HG02798 (cell line): Measurements from ENCODE around the gene VAT1L.

Experiments used
- ATAC-seq: cut with Tn5 transposase; IDR thresholded peaks from one replicate; pipeline ENCODE4 v1.9.1; 2021; ENCODE audit warnings: mild to moderate bottlenecking; ENCODE audit not compliant: unreplicated experiment, poor library complexity

VAT1L gene

DNA sequence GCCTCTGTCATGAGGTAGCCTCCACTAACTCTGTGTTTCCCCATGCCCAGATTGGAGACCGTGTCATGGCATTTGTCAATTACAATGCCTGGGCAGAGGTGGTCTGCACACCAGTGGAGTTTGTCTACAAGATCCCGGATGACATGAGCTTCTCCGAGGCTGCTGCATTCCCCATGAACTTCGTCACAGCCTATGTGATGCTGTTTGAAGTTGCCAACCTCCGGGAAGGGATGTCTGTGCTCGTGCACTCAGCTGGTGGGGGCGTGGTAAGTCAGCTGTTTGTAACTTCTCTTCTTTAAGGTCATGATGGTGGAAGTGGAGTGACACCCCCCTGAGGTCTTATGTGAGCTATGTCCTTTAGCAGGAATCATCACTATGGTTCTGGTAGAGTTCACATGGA, 36.8 kb downstream of the VAT1L start:
- no peak for ATAC-seq

DNA sequence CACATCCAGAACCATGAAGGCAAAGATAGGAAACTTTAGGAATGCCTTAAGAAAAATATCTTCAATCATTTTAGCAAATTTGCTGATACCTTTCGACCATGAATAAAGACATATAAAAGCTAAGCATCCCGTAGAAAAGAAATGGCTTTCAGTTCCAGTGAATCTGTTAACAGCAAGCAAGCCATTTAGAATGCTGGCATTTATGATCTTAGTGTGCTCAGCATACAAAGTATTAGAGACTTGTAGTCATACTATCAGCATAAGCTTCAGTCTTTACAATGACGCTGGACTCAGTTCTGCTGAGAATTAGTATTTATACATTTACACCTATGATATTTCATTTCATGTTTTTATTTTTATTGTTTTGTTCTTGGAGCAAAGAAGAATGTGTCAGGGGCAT, 38.7 kb downstream of the VAT1L start:
- no peak for ATAC-seq

DNA sequence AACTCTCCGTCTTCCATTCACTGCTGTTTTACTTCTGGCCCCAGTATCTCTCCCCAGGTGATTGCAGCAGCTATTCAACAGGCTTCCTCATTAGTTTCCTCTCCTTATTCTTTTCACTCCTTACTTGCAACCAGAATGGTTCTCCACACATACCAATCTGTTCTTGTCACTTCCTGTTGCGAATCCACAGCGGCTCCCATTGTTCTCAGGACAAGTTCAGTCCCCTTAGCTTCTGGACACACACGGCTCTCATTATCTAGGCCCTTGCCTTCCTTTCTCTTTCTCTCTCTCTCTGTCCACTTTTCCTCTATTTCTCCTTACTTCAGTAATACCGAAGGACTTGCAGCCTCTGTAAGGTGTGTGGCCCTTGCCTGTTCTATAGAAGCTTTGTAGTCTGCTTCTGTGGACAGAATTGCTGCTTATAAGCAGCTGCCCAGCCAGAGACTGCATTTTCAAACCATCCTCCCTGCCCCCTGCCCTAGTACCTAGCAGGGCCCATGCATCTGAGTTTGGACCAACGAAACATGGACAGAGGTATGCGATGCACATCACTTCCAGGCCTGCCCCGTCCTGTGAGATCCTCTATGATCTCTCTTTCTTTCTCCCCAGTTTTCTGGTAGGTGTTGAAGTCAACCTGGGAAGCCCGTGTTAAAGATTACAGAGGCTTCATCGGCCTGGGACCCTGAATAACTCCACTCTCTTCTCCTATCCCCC, 45.7 kb downstream of the VAT1L start:
- ATAC-seq: no peak

DNA sequence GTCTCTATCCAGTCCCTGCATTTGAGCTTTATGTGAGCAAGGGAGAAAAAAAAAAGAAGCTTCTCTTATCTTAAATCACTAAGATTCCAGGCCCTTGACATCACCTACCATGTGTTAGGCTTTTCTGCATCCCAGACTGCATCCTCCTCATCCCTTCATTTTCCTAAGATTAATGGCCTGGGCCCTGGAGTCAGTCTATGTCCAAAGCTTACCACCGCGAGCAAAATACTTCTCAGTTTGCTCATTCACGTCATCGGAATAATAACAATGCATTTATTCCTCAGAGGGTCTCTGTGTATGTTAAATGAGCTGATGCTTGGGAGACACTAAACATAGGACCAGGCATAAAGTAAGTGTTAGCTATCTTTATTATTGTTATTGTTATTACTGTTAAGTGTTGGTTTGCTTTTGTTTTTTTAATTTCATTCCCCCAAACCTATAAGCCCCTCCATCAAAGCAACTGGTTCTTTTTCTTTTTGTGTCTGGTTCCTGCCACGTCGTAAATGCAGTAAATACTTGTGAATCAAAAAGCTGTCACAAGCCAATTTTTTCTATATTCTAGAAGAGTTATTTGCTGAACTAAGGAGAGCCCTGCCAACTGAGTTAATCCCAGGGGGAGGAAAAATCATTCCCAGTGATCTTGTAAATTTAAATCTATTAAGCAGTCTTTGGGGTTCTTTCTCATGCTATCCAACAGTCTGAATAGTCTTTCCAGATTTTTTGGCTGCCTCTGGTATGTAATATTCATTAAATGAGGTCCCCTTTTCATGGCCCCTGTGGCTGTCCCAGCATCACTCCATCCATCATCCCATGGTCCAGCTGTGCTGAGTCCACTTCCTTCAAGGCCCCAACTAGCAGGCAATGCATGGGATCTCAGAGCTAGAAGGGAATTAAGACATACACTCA, 46.5 kb downstream of the VAT1L start:
- ATAC-seq: no peak

DNA sequence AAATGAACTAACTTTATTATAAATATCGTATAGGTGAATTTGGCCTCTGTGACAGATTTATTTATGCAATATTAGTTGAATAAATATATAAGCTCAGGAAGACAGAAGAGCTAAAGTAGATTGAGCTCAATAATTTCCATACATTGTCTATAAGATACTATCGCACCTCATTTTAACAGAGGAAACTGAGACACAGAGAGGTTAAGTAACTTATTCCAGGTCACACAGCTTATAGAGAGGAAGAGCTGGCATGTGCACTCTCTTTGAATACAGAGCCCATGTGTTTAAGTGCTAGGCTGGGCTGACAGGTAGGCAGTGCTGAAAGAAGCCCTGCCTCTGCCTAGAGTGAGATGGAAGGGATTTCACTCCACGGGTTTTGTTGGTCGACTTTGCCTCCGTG, 48.4 kb downstream of the VAT1L start:
- ATAC-seq: no peak

DNA sequence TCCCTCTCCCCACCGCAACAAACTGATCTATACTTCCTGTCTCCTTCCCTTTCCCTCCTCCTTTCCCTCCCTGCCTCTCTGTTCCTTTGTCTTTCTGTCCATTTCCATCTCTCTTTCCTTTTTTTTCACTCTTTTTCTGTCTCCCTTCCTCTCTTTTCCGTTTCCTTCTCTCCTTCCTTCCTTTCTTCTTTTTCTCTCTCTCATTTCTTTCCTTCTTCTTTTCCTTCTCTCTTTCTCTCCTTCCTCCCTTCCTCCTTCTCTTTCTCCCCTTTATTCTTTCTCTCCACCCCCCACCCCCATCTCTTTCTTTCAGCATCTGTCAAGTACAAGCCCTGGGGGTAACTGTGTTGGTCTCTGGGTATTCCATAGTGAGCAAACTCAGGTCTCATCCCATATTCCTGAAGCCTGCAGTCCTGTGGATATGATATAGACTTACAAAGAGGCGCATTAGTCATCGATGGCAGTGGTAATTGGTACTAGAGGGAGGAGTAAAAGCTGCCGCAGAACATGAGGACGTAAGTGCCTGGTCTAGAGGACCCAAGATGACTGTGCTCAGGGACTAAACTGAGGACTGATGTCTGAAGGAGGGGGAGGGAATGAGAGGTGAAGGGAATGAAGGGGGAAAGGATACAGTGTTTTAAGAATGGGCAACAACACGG, 50.4 kb downstream of the VAT1L start:
- no peak for ATAC-seq

DNA sequence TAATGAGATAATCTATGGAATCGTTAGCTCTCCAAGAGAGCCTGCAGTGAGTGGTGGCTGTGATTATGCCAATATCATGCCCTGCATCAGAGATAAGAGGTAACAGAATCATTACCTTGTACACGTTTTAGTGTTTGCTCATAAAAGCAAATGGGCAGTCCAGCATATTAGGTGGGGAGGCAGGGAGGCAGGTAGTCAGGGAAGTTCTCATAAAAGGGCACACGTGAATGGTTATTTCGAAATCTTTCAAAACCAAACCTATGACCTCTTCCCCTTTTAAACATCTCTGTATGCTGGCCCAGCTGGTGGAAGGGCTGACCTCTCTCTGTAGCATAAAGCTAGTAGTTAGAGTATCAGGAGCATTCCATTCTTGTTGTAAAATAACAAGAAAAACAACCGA, 51.7 kb downstream of the VAT1L start:
- ATAC-seq: no peak

DNA sequence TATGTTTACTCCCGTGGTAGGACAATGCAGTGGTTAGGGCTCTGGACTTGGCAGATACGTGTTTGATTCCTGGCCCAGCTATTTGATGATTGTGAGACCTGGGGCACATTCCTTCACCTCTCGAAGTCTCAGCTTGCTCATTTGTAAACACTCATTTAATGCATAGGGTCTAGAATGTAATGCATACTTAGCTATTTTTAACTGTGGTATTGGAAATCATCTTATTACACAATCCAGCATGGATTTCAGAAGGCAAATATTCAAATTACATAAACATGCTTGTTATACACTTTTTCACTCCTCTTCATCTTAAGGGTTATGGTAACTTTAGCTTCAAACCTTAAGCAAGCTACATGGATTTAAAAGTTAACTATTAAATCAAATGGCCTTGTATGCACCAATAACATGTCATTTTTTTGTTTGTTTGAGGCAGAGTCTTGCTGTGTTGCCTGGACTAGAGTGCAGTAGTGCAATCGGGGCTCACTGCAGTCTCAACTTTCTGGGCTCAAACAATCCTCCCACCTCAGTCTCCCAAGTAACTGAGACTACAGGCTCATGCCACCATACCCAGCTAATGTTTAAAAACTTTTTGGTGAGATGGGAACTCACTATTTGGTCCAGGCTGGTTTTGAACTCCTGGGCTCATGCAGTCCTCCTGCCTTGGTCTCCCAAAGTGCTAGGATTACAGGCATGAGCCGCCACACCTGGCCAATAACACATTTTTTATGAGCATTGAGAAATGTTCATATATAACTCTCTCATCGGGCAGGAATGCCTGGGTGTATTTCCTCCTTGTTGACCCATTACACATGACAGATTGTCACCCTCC, 52.5 kb downstream of the VAT1L start:
- no peak for ATAC-seq

DNA sequence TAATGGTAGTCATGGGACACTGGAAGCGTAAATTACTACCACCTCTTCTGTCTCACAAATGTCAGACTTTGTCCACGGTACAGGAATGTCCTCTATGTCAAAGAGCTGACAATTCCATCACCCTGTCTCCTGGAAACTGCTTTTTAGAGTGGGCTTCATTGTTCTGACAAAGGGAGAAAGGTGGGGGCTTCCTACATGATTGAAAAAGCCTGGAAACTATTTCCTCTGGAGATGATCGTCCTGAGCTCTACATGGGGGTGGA, 53.1 kb downstream of the VAT1L start:
- ATAC-seq: no peak

DNA sequence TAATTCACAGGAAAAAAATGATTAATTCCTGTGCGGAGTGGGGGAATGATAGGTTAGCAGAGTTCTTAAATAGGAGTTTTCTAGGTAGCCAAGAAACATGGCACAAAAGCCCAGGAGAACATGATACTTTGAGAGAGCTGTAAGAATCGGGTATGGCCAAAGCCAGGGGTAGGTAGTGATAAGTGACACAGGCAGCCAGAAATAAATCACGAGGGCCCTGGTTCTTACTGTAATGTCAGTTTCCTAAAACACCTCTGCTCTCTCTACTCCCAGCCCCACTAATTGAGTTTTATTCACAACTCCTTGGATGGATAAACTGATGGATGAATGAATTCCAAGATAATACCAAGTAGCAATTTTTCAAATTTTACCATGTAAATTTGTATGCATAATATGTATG, 54.1 kb downstream of the VAT1L start:
- ATAC-seq: no peak

DNA sequence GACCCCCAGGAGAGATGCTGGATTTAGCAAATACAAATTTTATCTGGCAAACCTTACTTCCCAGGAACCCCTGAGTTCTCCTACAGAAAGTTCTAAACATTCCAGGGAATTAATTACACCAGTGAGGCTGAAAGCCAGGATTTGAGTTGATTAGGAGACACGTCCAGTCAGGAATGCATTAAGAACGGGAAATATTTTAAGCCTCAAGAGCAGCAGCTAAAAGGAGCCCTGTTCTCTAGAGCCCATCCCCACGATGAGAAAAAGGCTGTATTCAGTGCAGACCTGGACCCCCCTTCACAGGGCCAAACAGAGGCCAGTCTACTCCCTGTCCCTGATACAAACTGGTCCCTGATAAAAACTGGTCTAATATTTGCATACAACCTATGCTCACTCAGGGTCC, 55.0 kb downstream of the VAT1L start:
- ATAC-seq: no peak

DNA sequence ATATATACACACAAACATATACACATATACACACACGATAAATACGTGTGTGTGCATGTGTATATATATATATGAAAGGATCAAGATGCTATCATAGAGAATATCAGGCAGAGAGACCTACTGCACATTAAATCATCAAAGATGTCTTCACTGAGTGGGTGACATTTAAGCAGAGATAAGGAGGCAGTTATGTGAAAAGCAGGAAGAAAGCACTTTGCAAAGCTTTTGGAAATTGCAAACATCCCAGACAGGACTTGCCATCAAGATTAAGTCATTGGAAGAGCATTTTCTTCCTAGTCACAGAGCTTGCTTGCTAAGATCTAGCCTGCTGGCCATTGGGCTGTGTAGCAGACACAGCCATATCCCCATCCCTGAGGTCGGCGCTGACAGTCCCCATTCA, 56.4 kb downstream of the VAT1L start:
- no peak for ATAC-seq

DNA sequence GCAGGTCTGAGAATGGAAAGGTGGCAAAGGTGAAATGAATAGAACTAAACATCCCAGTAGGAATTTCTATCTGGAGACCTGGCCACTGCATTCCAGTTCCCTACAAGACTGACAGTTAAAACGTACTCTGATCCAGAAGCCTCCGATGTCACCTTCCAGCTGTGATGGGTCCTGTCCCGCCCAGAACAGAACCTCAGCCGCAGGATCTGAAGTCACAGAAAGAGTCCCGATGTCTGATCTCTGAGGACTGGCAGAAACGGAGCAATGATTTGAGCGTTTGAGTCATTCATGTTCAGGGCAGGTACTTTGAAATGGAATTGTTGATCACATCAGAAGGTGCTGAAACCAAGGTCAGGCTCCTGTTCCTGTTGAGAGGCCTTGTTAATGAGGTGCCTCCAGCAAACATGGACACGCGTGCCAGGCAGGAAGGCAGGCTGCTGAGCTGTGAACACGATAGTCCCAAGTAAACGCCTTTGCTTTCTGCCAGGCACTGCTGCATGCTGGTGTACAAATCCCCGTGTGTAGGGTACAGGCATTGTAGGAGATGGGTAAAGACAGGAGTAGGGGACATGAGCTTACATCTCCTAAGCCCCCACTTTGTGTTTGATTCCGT, 61.4 kb downstream of the VAT1L start:
- no peak for ATAC-seq

DNA sequence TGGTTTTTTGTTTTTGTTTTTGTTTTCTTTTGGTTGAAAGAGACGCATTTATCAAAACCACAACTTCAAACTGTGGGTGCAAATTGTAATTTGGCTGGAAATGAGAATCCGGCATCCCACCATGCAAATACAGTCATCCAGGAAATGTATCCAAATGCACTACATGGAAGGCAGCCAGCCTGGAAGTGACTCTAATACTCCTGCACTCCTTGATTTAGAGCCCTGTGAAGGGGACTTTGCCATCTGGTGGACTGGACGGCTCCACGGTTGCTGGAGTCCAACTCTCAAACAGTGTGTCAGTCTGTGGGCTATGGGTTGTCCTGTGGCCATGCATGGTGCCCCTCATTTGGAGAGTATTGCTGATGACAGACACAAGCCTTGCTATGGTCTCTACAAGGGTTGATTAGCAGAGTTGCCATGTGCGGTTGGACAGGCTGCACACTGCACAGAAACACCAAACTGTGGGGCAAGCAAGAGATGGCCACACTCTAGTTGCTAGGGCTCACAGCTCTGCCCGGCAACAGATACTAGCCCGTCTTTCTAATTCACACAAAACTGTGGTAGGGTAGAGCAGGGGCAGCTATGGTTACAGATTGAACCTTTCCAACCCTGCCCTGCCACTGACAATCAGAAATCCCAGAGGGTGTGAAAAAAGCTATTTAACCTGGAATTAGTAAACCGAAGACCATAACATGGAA, 62.4 kb downstream of the VAT1L start:
- ATAC-seq: no peak

DNA sequence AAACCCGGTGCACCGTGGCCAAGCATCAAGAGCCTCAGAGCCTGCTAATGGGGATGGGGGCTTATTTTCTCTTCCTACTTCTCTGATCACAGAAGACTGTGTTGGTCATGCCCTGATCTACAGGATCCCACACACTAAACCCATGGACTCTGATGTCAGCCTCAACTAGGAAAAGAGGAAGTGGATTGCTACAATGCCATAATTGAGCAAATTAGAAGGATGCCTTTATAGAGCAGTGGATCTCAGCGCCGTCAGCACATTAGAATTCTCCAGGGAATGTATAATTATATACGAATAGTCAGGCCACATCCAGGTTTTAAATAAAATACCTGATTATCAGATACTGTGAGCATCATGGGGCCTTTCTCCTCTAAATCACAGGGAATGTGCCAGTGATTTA, 64.8 kb downstream of the VAT1L start:
- ATAC-seq: no peak

DNA sequence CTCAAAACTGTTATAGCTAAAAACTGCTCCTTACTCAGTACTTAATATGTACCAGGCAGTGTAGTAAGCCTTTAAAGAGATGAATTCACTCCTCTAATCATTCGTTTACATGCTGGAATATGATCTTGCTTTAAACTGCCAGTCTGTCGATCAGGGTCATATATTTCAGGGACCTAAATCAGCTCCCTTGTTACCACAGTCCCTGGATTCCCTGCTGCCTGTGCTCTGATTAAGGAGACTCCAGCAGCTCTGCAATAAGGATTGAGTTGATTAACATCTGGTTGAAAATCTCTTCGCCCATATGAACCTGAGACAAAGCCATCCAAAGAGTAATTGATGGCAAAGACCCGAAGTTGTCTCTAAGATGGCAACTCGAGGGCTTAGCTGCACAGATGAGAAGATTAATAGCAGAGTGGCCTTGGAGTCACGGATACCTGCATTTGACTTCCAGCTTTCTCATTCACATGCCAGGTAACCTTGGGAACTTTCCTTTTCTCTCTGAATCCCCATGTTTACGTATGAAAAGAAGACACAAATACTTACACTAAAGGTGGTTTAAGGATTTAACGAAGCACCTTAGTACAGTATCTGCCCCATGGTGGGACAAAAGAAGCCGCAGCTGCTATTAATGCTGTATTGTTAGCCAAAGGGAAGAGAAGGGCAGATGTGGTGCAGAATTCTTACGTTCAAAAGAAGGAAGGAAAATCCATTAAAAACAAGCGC, 68.2 kb downstream of the VAT1L start:
- ATAC-seq: no peak

DNA sequence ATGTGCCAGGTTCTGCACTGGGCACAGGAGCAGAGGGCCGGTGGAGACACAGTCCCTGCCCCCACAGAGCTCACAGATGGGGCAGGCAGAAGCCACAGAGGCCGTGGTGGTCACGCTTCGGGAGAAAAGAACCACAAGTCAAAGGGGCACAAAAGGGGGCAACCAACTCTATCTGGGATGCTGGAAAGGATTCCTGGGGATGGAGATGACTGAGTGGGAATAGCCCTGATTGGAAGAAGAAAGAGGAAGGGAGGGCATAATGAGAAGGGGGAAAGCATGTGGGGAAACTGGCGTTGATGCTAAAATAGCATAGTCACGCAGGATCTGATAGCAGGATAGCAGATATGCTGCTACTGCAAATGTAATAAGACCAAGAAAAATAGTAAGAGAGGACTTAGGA, 69.7 kb downstream of the VAT1L start:
- no peak for ATAC-seq

DNA sequence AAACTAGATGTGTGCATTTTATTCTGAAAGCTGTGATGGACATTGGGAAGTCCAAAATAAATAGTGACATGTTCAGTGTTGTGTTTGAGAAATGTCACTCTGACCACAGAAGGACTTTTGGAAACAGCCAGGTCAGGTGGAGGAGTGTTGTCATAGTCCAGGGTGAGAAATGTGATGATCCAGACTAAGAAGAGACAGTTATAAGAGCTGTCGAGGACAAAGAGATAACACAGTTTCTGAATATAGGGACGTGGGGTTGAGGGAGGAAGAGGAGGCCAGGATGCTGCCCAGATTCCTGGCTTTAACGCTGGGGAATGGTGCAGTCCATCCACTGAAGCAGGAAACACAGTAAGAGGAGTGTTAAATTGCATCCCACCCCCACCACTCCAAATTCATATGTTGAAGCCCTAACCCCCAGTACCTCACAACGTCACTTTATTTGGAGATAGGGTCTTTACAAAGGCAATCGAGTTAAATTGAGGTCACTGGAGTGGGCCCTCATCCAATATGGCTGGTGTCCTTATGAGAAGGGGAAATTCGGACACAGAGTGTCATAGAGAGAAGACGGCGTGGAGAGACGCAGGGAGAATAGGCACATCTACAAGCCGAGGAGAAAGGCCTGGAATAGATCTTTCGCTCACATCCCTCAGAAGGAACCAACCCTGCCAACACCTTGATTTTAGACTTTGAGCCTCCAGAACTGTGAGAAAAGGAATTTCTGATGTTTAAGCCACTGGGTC, 71.3 kb downstream of the VAT1L start:
- no peak for ATAC-seq
